ENCODE data around the gene PPP2R2C.

DNA sequence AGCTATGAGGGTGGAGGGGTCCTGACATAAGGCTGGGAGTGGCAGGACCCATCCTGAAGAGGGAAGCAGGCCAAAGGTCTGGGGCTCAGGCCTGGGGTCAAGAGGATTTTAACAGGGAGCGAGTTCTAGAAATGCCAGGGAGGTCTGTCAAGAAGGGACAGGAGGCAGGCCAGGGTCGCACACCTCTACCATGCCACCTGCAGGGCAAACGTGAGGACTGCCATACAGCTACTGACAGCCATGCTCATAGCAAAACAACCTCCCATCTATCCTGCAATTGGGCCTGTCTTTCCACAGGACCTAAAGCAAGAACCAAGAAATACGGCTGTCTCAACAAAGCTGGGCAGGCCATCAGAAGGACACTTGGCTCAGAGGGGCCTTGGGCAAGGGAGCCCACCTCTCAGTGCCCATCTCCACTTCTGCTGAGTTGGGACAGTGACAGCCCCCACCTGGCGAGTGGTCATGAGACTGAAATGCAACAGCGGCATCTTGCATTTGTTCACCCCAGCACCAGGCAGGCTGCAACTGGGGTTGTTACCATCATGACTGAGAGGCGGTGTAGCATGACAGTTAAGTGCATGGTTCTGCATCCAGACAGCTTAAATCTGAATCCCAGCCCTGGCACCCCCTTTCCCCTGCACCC is 110.0 kb downstream of the PPP2R2C start:
- TF ChIP-seq POLR2A (IDR thresholded peaks at IDR 0.05), result no peak
- TF ChIP-seq, protein P1, sequence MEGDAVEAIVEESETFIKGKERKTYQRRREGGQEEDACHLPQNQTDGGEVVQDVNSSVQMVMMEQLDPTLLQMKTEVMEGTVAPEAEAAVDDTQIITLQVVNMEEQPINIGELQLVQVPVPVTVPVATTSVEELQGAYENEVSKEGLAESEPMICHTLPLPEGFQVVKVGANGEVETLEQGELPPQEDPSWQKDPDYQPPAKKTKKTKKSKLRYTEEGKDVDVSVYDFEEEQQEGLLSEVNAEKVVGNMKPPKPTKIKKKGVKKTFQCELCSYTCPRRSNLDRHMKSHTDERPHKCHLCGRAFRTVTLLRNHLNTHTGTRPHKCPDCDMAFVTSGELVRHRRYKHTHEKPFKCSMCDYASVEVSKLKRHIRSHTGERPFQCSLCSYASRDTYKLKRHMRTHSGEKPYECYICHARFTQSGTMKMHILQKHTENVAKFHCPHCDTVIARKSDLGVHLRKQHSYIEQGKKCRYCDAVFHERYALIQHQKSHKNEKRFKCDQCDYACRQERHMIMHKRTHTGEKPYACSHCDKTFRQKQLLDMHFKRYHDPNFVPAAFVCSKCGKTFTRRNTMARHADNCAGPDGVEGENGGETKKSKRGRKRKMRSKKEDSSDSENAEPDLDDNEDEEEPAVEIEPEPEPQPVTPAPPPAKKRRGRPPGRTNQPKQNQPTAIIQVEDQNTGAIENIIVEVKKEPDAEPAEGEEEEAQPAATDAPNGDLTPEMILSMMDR (IDR thresholded peaks at IDR 0.05), result no peak
- no peak for TF ChIP-seq POLR2AphosphoS5 (IDR thresholded peaks at IDR 0.05)
